ENCODE measurements around the gene UNKL.

Gene UNKL

GRCh38 chr16:1414532-1415260 is at the start of gene UNKL:
Gene UNKL (minus strand): TSS chr16:1414704. CDS start chr16:1414691, 13 bp downstream.
- peak; percentile 80 for DNase-seq

- no peak for DNase-seq
These were observed 46.6 kb upstream of the UNKL start for GRCh38 chr16:1461146-1461545.

- DNase-seq: no peak
These were observed 46.2 kb upstream of the UNKL start for GRCh38 chr16:1460602-1461138.

GRCh38 chr16:1459967-1460366 is 45.5 kb upstream of the UNKL start:
- no peak for DNase-seq

GRCh38 chr16:1458977-1459341 is 44.5 kb upstream of the UNKL start:
- no peak for DNase-seq

GRCh38 chr16:1458336-1458976 is 44.0 kb upstream of the UNKL start:
- DNase-seq: no peak

- no peak for DNase-seq
These were observed 43.2 kb upstream of the UNKL start for GRCh38 chr16:1457489-1458245.

- DNase-seq: no peak
These were observed 42.4 kb upstream of the UNKL start for GRCh38 chr16:1456951-1457350.

- DNase-seq: no peak
These were observed 41.0 kb upstream of the UNKL start for GRCh38 chr16:1455190-1456171.

GRCh38 chr16:1454561-1454960 is 40.1 kb upstream of the UNKL start:
- no peak for DNase-seq

GRCh38 chr16:1453316-1453715 is 38.8 kb upstream of the UNKL start:
- DNase-seq: no peak

- no peak for DNase-seq
These were observed 38.0 kb upstream of the UNKL start for GRCh38 chr16:1452530-1452929.

GRCh38 chr16:1451702-1452392 is 37.3 kb upstream of the UNKL start:
- no peak for DNase-seq

GRCh38 chr16:1450841-1451240 is 36.3 kb upstream of the UNKL start:
- DNase-seq: no peak

- no peak for DNase-seq
These were observed 35.7 kb upstream of the UNKL start for GRCh38 chr16:1450218-1450617.

- no peak for DNase-seq
These were observed 34.8 kb upstream of the UNKL start for GRCh38 chr16:1449201-1449788.

GRCh38 chr16:1448536-1449116 is 34.1 kb upstream of the UNKL start:
- no peak for DNase-seq

GRCh38 chr16:1447965-1448364 is 33.5 kb upstream of the UNKL start:
- DNase-seq: no peak

GRCh38 chr16:1446296-1447080 is 32.0 kb upstream of the UNKL start:
- DNase-seq: no peak

Data from right hindlimb (tissue), 1 donor.